GM12801 (cell line): ENCODE measurements around the gene COL25A1.

Experiments
- TF ChIP-seq, protein P1 (sequence below): IDR thresholded peaks from one replicate; pipeline ENCODE4 v1.5.1; 2011; ENCODE audit warnings: control low read depth; ENCODE audit not compliant: insufficient read length; ENCODE audit errors: extremely low read depth

COL25A1 gene

GRCh38 chr4:109184491-109184961 lies 117.9 kb downstream of the COL25A1 start:
- TF ChIP-seq, protein P1, sequence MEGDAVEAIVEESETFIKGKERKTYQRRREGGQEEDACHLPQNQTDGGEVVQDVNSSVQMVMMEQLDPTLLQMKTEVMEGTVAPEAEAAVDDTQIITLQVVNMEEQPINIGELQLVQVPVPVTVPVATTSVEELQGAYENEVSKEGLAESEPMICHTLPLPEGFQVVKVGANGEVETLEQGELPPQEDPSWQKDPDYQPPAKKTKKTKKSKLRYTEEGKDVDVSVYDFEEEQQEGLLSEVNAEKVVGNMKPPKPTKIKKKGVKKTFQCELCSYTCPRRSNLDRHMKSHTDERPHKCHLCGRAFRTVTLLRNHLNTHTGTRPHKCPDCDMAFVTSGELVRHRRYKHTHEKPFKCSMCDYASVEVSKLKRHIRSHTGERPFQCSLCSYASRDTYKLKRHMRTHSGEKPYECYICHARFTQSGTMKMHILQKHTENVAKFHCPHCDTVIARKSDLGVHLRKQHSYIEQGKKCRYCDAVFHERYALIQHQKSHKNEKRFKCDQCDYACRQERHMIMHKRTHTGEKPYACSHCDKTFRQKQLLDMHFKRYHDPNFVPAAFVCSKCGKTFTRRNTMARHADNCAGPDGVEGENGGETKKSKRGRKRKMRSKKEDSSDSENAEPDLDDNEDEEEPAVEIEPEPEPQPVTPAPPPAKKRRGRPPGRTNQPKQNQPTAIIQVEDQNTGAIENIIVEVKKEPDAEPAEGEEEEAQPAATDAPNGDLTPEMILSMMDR = no peak

GRCh38 chr4:109183931-109184490 lies 118.4 kb downstream of the COL25A1 start:
- TF ChIP-seq, protein P1 = no peak

DNA sequence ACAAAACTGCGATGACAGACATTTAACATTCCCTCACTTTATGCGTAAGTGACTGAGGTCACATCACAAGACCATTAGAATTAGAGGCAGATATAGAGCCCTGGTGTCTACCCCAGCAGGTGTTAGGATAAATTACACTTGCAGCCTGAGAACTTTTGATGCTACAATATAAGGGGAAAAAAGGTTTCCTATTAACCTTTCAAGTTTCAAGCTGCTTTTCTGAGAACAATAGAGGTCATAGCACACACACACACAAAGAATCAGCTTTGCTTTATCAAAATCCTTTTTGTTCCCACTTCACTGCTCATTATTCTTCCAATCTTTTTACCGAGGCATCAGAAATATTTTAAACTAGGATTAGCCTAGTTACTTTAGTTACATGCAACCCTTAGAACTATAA lies 119.8 kb downstream of the COL25A1 start:
- TF ChIP-seq, protein P1 = no peak

GRCh38 chr4:109179061-109179460 lies 123.4 kb downstream of the COL25A1 start:
- TF ChIP-seq, protein P1 = no peak

DNA sequence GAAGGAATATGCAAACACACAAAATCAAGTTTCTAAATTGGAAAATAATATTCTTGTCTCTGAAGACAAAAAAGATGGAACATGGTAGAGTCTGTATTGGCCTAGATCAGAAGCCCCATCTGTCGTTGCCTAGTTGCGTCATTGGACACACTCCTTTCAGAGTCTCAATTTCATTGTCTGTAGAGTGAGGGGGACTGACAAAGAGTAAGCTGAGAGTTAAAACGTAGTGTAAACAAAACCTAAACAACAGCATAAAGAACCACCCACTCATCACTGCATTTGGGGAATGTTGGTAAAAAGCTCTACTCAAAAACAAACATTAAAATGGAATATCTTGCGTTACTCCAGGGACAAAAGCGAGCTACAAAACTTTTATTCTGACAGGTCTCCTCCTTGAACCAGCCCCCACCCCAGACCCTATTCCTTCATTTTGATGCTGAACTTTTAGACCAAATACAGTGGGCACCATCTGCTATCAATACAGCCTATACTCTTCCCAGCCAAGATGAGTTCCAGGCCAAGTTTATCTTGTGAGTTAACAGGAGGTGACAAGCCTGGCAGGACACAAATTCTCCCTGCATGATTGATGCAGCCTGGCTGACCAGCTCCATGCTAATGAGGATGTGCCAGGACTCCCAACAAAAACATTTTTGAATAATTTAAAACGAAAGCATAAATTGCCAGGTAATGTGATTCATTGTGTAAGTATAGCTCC lies 125.2 kb downstream of the COL25A1 start:
- TF ChIP-seq, protein P1 = no peak

- TF ChIP-seq, protein P1 = no peak
Measured at GRCh38 chr4:109174224-109174953, 128.1 kb downstream of the COL25A1 start.

DNA sequence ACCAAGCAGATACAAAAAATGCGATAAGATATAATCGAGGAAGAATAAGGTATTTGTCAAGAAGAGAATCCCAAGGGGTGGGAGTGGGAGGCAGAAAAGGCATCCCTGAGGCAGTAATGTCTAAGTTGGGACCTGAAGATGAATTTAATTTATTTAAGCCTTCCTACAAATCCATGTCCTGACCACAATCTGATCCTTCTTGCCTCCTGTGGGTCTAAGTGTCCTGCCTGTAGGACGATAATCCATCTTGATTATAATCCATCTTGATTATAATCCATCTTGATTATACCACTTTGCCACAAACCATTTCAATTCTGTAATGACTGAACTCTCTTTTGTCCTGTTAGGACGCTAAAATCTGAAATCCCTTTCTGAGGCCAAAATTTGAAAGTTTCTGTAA lies 130.2 kb downstream of the COL25A1 start:
- TF ChIP-seq, protein P1 = no peak
